GM12878 (cell line): ENCODE results near the gene POMP. TPM values are rescaled to one million over a fixed set of nuclear protein-coding genes. Genes with fewer than 3 reads are reported as not detected.

Experiments
- ATAC-seq: fragments of 200-7000 bp; cut with Tn5 transposase; 3 replicates; pipeline ENCODE4 v1.9.1; 2020; ENCODE audit warnings: mild to moderate bottlenecking, moderate library complexity
- BruUV-seq: library from RNA; stranded (reverse); fragments of 400-500 nt; replicated peaks from 2 replicates; lab custom pipeline; 2021; lab: Mats Ljungman, UMichigan
- CTCF ChIA-PET: fragments of 300-600 bp; sonication (Branson Sonifier 250); formaldehyde crosslinking; extraction: SDS; loops from one replicate; lab custom pipeline; 2021; ENCODE audit warnings: inconsistent platforms; lab: Yijun Ruan, JAX
- POLR2A ChIA-PET: fragments of 350-600 bp; formaldehyde crosslinking; extraction: SDS; loops from one replicate; lab custom pipeline; 2021; ENCODE audit warnings: inconsistent platforms; lab: Charles Lee
- RAD21 ChIA-PET: fragments of 300-600 bp; sonication (Branson Sonifier 250); formaldehyde crosslinking; loops from one replicate; lab custom pipeline; 2023; ENCODE audit warnings: antibody characterized with exemption; ENCODE audit not compliant: unreplicated experiment; lab: Charles Lee
- SMC1A ChIA-PET: fragments of 300-600 bp; sonication (Branson Sonifier 250); formaldehyde crosslinking; loops from one replicate; lab custom pipeline; 2023; ENCODE audit not compliant: unreplicated experiment, uncharacterized antibody; lab: Charles Lee
- DNase-seq: peaks from one replicate; pipeline ENCODE4 v3.0.0-alpha.2; 2011; ENCODE audit warnings: low read depth, low spot score
- FAIRE-seq: peaks from 3 replicates; lab custom pipeline; 2011; peaks lifted over from hg19 to GRCh38; lab: Jason Lieb, UNC
- H2AFZ ChIP-seq: 2 replicates; pipeline ENCODE4 v1.6.0; 2011; ENCODE audit warnings: low read depth, low read length, control low read depth; ENCODE audit not compliant: control insufficient read depth
- H3K27ac ChIP-seq: 2 replicates; pipeline ENCODE4 v1.5.1; 2011; ENCODE audit warnings: control low read depth; ENCODE audit not compliant: control insufficient read depth, insufficient read depth
- H3K27me3 ChIP-seq, 2 experiments: replicated peaks in 1 of 2; 2 replicates each; pipeline versions ENCODE4 v1.6.0 to v1.6.1; 2011; ENCODE audit warnings: low read length in 1 of 2; ENCODE audit not compliant: control insufficient read depth in 2 of 2, insufficient read depth in 2 of 2
- H3K36me3 ChIP-seq, 2 experiments: 2 replicates each; pipeline ENCODE4 v1.5.1; 2011; ENCODE audit warnings: low read length in 1 of 2; ENCODE audit not compliant: control insufficient read depth in 2 of 2, insufficient read depth in 2 of 2
- H3K4me1 ChIP-seq: 2 replicates; pipeline ENCODE4 v1.6.1; 2011; ENCODE audit warnings: mild to moderate bottlenecking, low read length, moderate library complexity, mixed read lengths; ENCODE audit not compliant: control insufficient read depth, insufficient read depth
- H3K4me2 ChIP-seq: 2 replicates; pipeline ENCODE4 v1.6.0; 2011; ENCODE audit warnings: control low read depth; ENCODE audit not compliant: control insufficient read depth, insufficient read depth
- H3K4me3 ChIP-seq: fragments of 200-600 bp; sonication (generic); 2 replicates; pipeline ENCODE4 v1.5.1; 2016
- H3K79me2 ChIP-seq: 2 replicates; pipeline ENCODE4 v1.6.0; 2011; ENCODE audit warnings: low read length; ENCODE audit not compliant: control insufficient read depth, insufficient read depth
- H3K9ac ChIP-seq: 2 replicates; pipeline ENCODE4 v1.8.0; 2011; ENCODE audit warnings: low read length, control low read depth, mixed read lengths; ENCODE audit not compliant: control insufficient read depth, insufficient read depth
- H3K9me3 ChIP-seq: replicated peaks from 3 replicates; pipeline ENCODE4 v1.5.1; 2011; ENCODE audit warnings: mild to moderate bottlenecking, low read length; ENCODE audit not compliant: control insufficient read depth, insufficient read depth
- H4K20me1 ChIP-seq: 2 replicates; pipeline ENCODE4 v1.6.0; 2011; ENCODE audit not compliant: control insufficient read depth, insufficient read depth
- FOS ChIP-seq: IDR thresholded peaks from 3 replicates; pipeline ENCODE4 v1.6.1; 2011; ENCODE audit warnings: borderline replicate concordance; ENCODE audit not compliant: insufficient read length; ENCODE audit errors: extremely low read depth
- GATAD2B ChIP-seq: fragments of 450-650 bp; conservative IDR thresholded peaks from 2 replicates; pipeline ENCODE4 v1.6.1; 2017; ENCODE audit warnings: low read depth, mild to moderate bottlenecking, moderate library complexity
- HDAC2 ChIP-seq: fragments of 200-600 bp; sonication (generic); IDR thresholded peaks from 2 replicates; pipeline ENCODE4 v1.6.1; 2017
- NKRF ChIP-seq: fragments of 450-650 bp; conservative IDR thresholded peaks from 2 replicates; pipeline ENCODE4 v1.6.1; 2017; ENCODE audit warnings: mild to moderate bottlenecking, moderate library complexity
- NR2F1 ChIP-seq: fragments of 450-650 bp; conservative IDR thresholded peaks from 2 replicates; pipeline ENCODE4 v1.6.1; 2017; ENCODE audit warnings: mild to moderate bottlenecking
- PBX3 ChIP-seq: IDR thresholded peaks from 2 replicates; pipeline ENCODE4 v1.6.1; 2011; ENCODE audit warnings: mild to moderate bottlenecking, low read depth, low read length, moderate library complexity; ENCODE audit not compliant: insufficient replicate concordance
- TCF3 ChIP-seq: IDR thresholded peaks from 2 replicates; pipeline ENCODE4 v1.6.1; 2012; ENCODE audit warnings: low read depth, mild to moderate bottlenecking, low read length, borderline replicate concordance; ENCODE audit not compliant: insufficient read depth
- TCF7 ChIP-seq: IDR thresholded peaks from 2 replicates; pipeline ENCODE4 v1.6.1; 2014; ENCODE audit warnings: antibody characterized with exemption, borderline replicate concordance
- WGBS: methylation state at CpG from one replicate; pipeline ENCODE4 v1.1.6; 2016; ENCODE audit warnings: low lambda C conversion rate; ENCODE audit not compliant: insufficient replicate concordance, insufficient coverage; ENCODE audit errors: missing lambda C conversion rate; 5-methylcytosine and 5-hydroxymethylcytosine counted together
- in situ Hi-C: fragments of 300-500 bp; cut with MboI; formaldehyde crosslinking; loops from 9 replicates; pipeline ENCODE4 v1.14.3; 2018; ENCODE audit warnings: mixed read lengths
- intact Hi-C: fragments of 100-400 bp; cut with micrococcal nuclease; formaldehyde crosslinking; loops from one replicate; pipeline ENCODE4 v1.14.2; 2022; ENCODE audit not compliant: unreplicated experiment
- polyA plus RNA-seq, 11 experiments: library from polyadenylated mRNA; depleted of rRNA in 4 of 11; unstranded in 6 of 11; stranded (reverse) in 5 of 11; fragments of >200 nt; fragmentation: Nextera tagmentation in 4 of 11; fragmentation: Illumina TruSeq in 1 of 11; extraction: Ambion mirVana in 4 of 11; extraction: Trizol in 1 of 11; gene quantifications; 1 replicate in 1 of 11; 2 replicates in 10 of 11; pipeline versions ENCODE4 v1.2.1 to v1.2.3, GENCODE V29; 2011 to 2016; ENCODE audit warnings: inconsistent platforms in 2 of 11, missing spikeins in 2 of 11, low read depth in 1 of 11
- total RNA-seq, 4 experiments: library from RNA; depleted of rRNA in 3 of 4; stranded (reverse); fragments of >200 nt in 3 of 4; fragmentation: Illumina TruSeq in 1 of 4; extraction: Trizol in 1 of 4; gene quantifications; 2 replicates each; pipeline versions ENCODE4 v1.2.1 to v1.2.3, GENCODE V29; 2013 to 2021

POMP gene
- total and polyA plus RNA-seq, 10 of the 15 experiments (the other 5 are each of a cell fraction or from before 2014, with no cell fraction given): 90.4 to 668 (median 144) TPM

- Histone ChIP-seq H3K4me2 (no peak overlapping the region), H3K27ac (no peak overlapping the region), H3K79me2 (no peaks in the 10 kb centered on the region), H3K27me3 (no peaks in the 10 kb centered on the region), H3K4me3 (no peak overlapping the region), H3K9me3 (no peaks in the 10 kb centered on the region), H3K36me3 (no peaks in the 10 kb centered on the region), H3K9ac (no peak overlapping the region), H2AFZ (no peak overlapping the region), H4K20me1 (no peaks in the 10 kb centered on the region), H3K4me1 (no peaks in the 10 kb centered on the region)
- ChIA-PET POLR2A (no interaction called here), SMC1A (no interaction called here), CTCF (interaction anchor here (0.6 kb wide), 1 partner anchor 89 kb away, joined by 3 read pairs; no protein-coding TSS in a partner anchor), RAD21 (no interaction called here)
- in situ Hi-C loops (no loop called here), intact Hi-C loops (no loop called here)
- TF ChIP-seq TCF7 (no peak), NR2F1 (0 out of 2 replicates have a peak, but pooled peaks have one; percentile 14), NKRF (no peak)
- 31% methylated on average over 6 of the region's 6 CpGs for WGBS
- DNase-seq (no peak), FAIRE-seq (no peak), ATAC-seq (no peak)
- BruUV-seq: no TSS peak
These were observed 47.9 kb upstream of the POMP start for GRCh38 chr13:28610996-28611395.

- Histone ChIP-seq H2AFZ (no peak overlapping the region), H3K27me3 (no peaks in the 10 kb centered on the region), H4K20me1 (no peaks in the 10 kb centered on the region), H3K4me3 (no peak overlapping the region), H3K4me2 (no peak overlapping the region), H3K36me3 (no peaks in the 10 kb centered on the region), H3K9ac (no peak overlapping the region), H3K4me1 (no peaks in the 10 kb centered on the region)
- POLR2A ChIA-PET: no interaction called here
- no peak for DNase-seq
- ATAC-seq: no peak
- intact Hi-C loops: no loop called here
- RAD21 ChIA-PET: no interaction called here
- SMC1A ChIA-PET: no interaction called here
- FAIRE-seq: no peak
- CTCF ChIA-PET: interaction anchor here (0.6 kb wide), 2 partner anchors 89 to 186 kb away, joined by 3 to 6 read pairs; no protein-coding TSS in a partner anchor
- no peak for TF ChIP-seq PBX3
- no peak for TF ChIP-seq FOS
- no peak for TF ChIP-seq GATAD2B
- no peak for TF ChIP-seq TCF3
- no peak for TF ChIP-seq HDAC2
- TF ChIP-seq, all 136 proteins: peak for 0
- WGBS: 86% methylated on average over 7 of the region's 7 CpGs
- no TSS peak for BruUV-seq
- Histone ChIP-seq H3K79me2 (no peaks in the 10 kb centered on the region), H3K27ac (no peak overlapping the region), H3K9me3 (no peaks in the 10 kb centered on the region)
- in situ Hi-C loops: no loop called here
These were observed 47.2 kb upstream of the POMP start for GRCh38 chr13:28611654-28612131.
